NCI-H2196 (cell line): Measurements from ENCODE around the gene RND3.

ENCODE experiments used
- DNase-seq: peaks from one replicate; lab custom pipeline; 2025; ENCODE audit not compliant: unreplicated experiment; lab: John Stamatoyannopoulos, UW

RND3 gene

DNA sequence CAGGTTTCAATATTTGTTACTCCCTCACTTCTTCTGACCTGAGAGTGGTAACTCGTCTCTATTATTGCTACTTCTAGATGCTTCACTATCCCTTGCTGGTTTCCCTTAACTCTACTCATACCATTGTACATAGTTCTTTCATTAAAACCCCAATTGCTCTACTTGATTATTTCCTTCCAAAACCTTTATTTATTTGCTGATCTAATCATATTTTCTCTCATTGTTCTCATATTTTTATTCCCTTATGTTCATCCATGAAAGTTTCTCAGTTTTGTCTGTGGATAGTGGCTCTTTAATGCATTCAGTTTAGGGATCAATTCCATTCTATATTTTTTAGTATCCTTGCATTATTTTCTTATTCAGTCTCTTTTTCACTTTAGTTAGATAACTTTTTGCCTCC, 42.1 kb downstream of the RND3 start:
- no peak for DNase-seq

DNA sequence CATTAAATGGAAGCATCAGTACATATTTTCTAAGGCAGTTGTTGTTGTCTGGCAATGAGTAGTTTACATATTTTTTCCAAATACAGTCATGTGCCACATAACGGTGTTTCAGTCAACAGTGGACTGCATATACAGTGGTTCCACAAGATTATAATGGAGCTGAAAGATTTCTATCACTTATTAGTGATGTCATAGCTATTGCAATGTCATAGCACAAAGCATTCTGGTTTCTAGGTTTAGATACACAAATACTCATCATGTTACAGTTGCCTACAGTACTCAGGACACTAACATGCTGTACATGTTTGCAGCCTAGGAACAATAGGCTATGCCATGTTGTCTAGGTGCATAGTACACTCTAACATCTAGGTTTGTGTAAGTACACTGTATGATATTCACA, 45.0 kb downstream of the RND3 start:
- DNase-seq, result no peak

DNA sequence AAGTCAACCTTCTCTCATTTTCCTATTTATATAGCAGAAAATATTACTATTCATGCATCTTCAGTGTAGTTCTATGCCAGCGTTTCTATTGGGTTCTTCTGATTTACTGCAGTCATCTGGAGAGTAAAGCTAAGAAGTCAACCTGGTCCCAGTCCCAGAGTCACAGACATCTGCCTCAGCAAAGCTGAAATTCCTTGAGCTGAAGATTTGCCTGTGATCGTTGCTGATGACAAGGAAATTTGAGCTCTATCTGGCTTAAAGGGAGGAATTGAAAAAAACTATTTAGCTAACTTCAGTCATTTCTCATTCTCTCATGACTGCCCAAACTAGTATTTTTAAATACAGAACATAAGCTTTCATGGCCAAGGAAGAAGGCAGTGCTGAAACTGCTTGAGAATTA, 45.7 kb downstream of the RND3 start:
- no peak for DNase-seq

DNA sequence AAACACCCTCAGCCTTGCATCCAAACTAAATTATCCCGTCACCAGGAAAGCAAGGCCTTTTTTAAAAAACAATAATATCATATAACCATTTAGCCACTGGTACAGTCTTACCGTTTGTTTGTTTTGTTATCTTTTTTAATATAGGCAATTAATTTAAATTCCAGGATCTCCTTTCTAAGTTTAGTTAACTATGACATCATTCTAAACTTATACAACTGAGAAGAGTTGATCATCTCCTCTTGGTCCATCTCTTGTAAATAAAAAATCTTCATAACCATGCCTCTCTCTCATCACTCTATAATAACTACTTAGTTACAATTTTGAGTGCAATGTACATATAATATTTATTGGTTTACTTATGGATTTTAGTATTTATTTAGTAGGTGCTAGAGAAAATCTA, 46.2 kb downstream of the RND3 start:
- DNase-seq, result no peak

DNA sequence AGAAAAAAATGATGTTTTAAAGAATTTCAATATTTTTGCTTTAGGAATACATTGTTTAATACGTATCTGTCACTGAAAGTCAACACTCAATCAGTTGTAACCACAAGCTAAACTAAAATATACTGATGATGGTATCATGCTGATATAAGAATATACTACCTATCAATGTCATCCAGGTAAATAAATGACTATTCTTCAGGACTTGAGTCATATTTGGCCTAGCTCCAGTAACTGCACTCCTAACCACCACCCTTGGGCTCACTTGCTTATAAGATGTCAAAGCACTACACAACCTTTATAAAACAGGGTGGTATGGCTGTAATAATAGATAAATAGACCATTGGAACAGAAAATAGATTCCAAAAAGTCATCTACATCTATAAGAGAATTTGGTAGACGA, 48.8 kb downstream of the RND3 start:
- no peak for DNase-seq

DNA sequence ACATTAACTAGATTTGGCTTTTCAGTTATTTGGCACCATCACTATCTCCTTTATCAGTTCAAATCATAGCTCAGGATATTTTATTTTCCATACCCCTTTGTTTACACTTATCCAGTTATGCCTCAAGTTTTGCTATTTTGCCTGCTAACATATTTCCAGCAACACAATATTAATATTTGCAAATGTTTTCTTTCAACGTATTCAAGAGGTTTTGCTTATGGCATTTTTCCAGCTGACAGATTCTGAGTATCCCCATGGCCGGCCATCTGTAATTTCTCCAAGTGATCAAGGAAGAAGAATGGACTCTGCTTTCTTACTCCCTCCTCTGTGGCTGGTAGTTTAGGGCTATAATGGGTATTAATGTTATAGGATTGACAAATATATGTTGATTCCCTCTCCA, 49.4 kb downstream of the RND3 start:
- DNase-seq, result no peak

DNA sequence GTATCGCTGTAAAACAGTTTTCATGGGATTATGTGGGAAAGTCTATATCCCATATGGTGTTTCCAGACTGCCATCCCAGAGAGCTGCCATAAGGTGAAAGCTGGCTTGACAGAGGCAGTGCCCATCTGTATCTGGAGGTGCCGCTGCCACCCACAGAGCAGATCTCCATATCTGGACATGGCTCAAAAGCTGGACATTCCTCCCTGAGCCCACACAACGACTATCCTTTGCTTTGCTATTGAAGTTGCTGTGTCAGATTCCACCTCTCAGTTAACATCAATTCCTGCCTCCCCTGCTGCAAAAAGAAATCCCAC, 55.2 kb downstream of the RND3 start:
- DNase-seq, result no peak

DNA sequence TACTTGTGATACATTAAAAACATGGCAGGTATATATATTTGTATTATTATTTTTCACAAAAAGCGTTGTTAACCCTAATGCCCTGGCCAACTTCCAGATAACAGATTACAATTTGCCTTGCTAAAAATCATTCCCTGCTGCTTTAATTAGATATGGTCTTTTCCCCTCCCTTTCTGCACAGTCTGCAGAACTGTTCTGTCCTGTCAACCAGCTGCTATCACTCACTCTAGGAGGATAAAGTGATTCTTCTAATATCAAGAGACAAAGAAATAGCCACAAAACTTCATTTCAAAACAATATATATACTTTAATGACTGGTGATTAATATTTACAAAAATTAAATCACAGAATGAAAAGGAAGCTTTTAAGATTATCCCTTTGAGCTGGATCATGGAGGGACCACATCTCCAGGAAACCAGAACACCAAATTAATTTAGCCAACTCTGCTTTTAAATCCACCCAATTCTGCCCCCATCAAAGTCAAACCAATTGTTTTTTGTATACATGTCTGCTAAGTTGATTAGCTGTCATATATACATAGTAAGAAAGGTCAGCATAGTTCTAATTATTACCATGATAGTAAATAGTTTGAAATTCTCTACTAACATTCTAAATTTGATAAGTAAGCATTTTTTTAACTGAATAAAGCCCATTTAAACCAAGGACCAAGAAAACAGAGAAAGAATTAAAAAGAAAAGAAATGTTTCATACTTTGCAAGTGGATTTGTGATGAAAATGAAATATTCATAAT, 55.7 kb downstream of the RND3 start:
- DNase-seq, result no peak

DNA sequence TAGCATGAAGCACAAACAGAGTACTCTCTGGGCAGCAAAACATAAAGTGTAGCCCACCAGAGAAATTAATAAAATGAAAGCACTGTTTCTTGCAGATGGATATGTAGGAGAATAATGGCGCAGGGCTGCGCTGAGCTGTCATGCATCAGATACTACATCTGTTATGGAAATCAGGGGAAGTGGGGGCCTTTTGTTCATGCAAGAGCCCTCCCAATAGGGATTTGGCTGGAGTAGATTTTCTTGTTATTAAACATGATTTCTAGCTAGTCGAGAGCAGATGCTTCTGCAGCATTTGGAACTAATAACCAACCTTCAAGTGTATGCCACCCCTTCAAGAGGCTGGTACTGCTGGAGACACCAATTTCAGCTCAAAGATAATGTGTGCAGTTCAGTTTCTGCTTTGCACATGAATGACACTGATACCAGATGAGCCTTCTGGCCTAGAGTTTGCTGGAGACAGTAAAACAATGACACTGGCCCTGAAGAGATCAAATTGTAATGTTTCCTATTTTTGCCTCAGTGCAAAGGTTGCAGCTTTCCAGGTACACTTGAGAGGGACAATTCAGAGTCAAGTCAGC, 58.0 kb downstream of the RND3 start:
- DNase-seq, result no peak

DNA sequence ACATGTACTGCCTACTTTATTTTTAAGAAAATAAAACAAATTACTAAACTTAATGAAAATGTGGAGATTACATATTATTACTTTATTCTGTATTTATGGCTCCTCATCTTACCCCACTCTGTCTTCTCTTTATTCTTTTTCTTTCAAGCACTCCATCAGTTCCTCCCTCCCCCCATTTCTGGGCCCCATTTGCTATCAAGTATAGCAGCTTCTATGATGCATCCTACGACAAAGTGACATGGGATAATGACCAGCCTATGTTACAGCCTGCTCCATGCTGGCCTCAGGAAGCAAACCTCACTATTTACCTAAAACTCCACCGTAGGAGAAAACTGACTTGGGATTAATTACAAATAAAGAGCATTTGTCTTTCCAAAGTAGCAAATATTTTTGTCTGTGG, 58.8 kb downstream of the RND3 start:
- DNase-seq, result no peak

DNA sequence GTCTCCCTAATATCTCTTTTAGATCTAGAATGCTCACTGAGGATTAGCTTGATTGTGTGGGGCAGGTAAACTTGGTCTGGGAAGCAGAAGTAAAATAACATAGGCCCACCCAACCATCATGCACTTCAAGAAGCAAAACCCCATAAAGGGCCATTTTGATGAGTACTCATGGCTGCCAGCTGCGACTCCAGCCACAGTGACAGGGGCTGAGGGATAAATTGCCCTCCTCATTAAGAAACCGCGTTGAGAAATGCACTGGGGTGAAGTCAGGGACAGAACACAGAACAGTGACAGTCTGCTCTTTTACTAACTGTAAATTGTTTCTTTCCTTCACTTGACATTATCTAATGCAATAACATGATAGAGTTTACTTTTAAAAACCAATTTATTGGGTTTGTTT, 60.2 kb downstream of the RND3 start:
- no peak for DNase-seq

DNA sequence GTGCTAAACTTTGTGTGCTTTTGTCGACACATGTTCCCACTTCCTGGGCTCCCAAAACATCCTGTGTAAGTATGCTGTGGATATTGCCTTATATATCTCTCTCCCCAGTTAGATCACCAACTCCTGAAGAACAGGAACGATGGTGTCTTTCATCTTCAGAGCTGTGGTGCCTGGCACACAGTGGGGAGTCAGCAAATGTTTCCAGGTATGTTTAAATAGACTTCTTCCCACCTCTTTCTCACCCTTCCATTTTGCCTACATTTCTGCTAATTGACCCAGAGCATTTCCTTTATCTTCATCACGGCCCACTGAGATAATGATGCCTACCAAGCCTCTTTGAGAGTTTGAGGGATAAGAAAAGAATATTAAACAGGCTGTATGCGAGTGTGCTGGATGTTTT, 60.7 kb downstream of the RND3 start:
- DNase-seq, result no peak

DNA sequence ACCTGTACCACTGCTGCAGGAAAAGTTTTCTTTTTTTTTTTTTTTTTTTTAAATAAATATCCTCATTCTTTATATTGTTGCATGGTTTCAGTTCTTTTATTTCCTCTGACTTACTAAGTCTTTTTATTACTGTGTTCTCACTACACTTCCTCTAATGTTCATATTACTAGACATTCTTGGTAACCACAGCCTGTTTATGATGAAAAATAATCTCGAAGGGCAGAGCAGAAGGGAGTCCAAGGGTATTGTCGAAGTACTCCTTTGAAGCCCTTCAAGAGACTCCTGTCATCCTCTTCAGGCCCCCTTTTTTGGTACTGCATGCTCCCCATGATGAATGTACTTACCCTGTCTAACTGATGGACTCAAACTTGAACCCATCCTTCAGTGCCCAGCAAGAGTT, 61.2 kb downstream of the RND3 start:
- no peak for DNase-seq

DNA sequence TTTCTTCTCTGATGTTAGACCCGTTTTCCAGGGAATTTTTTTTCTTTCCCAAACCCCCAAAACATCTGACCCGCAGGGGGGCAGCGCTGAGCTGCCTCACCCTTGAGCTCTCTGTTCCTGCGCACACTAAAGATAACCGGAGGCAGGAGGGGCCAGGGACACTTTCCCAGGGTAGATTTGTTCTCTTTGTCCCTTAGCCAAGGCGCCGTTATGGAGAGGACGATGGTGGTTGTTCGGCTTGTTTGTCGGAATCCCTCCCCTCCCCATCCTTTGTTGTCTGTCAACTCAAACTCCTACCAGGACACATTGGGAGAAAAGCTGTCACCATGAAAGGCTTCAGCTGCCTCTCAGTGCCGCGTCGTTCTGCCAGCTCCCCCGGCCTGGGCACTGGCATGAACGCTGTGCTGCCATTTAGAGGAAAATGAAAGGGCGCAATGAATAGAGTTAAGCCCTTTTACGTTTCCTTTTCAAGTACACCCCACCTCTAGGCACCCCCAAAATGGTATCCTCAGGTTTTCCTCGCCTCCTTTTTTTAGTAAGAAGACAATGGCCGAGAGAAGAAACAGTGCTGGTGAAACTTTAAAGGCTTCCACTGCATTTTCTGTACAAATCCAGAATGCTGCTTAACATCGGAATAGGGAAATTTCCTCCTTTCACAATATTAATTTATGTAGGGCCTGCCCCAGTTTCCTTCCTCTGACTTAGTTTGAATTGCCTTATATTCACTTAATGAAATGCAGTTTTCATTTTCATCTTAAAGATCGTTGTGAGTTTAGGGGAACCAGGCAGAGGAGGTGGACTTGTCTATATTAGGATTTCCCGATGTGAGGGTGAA, 62.1 kb downstream of the RND3 start:
- DNase-seq, result no peak

DNA sequence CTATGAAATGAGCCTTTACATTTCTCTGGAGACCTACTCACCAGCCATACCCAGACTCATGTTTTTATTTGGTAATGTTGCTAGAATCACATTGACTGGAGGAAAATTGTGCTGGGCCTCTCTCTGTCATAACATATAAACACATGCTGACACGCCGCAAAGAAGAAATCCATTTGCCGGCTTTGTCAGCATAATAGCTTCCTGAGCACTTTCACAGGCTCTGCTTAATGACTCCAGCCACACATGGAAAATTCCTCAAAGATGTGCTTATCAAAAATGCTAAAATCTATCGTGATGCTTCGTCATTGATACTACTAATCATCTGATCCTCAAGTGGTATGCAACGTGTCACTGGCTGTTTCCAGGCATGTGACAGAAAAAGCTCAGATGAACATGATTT, 63.1 kb downstream of the RND3 start:
- no peak for DNase-seq

DNA sequence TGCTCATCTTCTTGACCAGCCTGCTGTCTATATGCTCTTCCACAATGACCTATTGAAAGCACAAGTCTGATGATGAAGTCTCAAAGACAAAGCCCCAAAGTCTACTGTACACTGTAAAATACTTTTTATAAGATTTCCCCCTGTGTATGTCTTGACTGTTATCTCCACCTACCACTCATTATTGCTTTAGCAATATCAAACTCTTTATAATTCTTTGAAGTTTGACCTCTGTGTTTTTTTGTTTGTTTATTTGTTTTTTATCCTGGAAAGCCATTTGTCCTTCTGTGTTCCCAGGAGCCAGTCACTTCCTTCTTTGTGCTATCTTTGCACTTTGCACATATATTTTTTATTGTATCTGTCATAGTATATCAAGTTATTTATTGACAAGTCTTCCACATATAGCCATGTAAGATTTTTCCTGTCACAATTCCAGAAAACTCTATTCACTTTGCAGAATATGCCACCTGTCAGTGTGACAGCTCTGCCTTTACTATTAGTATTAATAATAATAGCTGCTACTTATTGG, 66.3 kb downstream of the RND3 start:
- DNase-seq, result no peak

DNA sequence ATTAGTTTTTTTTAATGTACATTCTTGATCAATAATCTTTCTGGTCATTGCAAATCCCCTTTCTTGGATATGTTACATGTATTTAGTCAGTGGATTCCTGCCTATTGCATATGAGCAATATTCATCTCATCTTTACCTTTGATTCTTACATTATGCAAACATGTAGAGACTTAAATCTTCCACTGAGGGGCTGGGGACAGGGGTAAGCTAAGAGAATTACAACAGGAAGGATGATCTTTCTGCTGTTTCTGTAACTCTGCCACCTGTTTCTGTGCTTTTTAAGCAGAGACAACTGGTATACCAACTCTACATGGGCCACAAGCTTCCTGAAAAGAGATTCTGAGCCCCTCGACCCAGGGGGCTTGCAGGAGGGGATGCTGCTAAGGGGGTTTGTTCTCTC, 68.6 kb downstream of the RND3 start:
- no peak for DNase-seq
